GM18907 (cell line): ENCODE results near the gene PTH2.

Source experiments
- ATAC-seq: cut with Tn5 transposase; IDR thresholded peaks from one replicate; pipeline ENCODE4 v1.9.1; 2021; ENCODE audit warnings: mild to moderate bottlenecking, moderate library complexity; ENCODE audit not compliant: unreplicated experiment

PTH2 gene

GRCh38 chr19:49432141-49433073, 9.2 kb upstream of the PTH2 start:
- no peak for ATAC-seq

DNA sequence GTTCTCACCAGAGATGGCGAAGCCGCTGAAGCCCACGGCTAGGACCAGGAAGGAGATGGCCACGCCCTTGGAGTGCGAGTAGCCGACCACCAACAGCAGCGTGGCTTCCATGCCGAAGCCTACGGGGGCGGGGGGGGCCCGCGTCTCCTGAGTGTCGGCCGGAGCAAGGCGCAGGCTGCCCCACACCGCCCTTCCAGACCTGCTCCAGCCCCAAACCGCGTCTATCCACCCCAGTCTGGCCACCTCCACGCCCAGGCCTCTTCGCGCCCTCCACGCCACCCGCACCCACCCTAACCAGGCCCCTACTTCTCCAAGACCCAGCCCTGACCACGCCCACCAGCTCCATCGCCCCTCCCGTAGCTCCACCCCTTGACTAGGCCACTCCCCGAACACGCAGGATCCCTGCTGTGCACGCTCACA, 8.1 kb upstream of the PTH2 start:
- no peak for ATAC-seq

- ATAC-seq = no peak
Measured at GRCh38 chr19:49430678-49431329, 7.6 kb upstream of the PTH2 start.

- no peak for ATAC-seq
Measured at GRCh38 chr19:49430172-49430677, 7.0 kb upstream of the PTH2 start.

DNA sequence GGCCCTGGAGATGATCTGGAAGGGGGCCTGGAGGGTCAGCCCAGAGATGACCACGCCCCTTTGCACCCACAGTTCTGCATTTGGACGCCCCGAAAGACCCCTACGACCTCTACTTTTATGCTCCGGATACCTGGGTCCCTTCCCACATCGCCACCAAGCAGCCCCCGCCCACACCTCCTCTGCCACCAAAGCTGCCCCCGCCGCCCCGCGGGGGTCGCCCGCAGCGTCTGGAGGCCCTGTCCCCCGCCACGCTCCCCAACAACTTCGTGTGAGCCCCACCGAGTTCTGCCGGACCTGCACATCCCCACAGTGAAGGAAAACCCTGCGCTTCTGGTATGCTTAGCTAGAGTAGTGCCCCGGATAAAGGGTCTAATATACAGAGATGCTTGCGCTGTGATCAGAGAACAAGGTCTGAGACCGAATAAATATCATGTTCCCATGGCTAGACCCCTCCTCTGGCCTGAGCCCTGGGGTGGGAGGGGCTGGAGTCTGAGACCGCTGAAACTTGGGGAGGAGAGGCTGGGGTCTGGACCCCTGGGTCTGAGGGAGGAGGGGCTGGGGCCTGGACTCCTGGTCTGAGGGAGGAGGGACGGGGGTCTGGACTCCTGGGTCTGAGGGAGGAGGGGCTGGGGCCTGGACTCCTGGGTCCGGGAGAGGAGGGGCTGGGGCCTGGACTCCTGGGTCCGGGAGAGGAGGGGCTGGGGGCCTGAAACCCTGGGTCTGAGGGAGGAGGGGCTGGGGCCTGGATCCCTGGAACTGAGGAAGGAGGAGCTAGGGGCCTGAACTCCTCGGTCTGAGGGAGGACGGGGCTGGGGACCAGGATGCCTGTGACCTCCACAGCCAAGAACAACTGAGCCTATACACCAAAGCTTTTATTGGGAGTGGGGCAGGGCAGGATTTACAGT, 5.6 kb upstream of the PTH2 start:
- ATAC-seq = no peak

GRCh38 chr19:49427855-49428546, 4.8 kb upstream of the PTH2 start:
- no peak for ATAC-seq

DNA sequence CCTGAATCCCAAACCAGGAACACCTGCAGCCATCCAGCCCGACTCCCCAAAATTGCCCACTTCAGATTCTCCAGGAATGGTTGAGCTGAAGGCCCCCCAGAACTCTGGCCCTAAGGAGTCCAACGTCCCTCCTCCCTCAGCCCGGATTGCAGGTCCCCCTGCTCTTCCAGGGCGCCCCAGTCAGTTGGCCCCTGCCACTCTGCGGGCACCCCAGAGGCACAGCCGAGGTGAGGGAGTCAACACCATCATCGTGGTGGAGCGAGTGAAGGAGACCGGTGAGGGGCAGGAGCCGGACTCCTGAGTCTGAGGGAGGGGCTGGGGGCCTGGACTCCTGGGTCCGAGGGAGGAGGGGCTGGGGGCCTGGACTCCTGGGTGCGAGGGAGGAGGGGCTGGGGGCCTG, 4.1 kb upstream of the PTH2 start:
- no peak for ATAC-seq

- ATAC-seq = no peak
Measured at GRCh38 chr19:49425922-49426592, 2.8 kb upstream of the PTH2 start.

DNA sequence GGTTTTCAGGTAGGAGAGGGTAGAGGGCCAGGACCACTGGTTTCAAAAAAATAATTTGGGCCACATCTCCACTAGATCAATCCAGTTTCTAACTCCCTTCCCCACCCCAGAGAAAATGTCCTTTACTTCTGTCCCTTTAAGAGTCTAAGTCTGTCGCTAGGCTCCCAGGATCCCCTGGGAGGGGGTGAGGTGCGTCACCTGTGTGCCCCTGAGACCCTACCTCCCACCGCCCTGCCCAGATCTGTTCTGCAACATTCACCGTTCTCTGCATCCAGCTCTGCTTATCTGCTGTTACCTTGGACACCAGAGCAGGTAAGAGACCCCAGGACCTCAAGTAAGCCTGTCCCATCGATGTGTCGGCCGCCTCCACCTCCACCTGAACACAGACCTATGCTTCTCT, 1.9 kb upstream of the PTH2 start, which contains the start of gene GFY:
Gene GFY, plus strand, starts transcription at position 211 of the 400 bp plus-strand sequence. CDS start 1,043 bp downstream, outside the sequence.
- ATAC-seq = no peak

DNA sequence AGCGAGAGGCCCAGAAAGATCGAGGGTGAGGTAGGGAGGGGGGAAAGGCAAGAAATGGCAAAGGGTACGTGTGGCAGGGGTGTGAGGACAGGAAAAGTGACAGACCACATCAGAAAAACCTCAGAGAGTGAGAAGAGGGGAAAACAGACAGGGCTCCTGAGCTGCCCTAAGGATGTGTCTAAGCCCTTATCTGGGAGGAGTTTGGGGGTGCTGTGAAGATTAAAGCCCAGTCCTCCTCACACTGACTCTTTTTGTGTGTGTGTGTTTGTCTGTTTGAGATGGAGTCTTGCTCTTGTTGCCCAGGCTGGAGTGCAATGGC, 703 bp upstream of the PTH2 start:
- no peak for ATAC-seq

DNA sequence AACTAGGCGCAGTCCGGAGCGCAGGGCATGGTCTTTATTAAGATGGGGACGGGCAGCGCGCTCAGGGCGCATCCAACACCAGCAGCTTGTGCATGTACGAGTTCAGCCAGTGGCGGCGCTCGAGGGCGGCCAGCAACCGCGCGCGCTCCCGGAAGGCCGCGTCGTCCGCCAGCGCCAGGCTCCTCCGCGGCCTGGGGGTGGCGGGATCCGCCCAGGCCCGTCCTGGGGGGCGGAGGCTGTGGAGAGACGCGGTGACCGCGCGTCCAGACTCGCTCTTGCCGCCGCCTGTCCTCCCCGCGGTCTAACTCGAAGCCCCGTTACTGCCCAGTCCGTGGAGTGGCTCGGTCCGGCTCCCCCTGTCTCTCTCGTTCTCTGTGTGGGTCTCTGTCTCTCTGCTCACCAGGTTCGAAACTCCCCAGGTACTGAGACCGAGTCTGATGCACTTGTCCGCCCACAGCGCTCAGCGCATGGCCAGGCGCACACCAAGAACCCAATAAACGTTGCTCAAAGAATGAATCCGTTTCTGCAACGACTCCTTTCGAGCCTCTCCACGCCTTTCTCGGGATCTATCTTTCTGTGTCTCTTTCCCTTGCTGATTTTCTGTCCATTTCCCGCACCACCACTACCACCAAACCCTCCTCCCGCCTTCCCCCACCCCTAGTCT, 702 bp downstream of the PTH2 start:
- ATAC-seq = no peak

- ATAC-seq = no peak
Measured at GRCh38 chr19:49421878-49422202, 1.4 kb downstream of the PTH2 start.

- no peak for ATAC-seq
Measured at GRCh38 chr19:49421039-49421877, 2.0 kb downstream of the PTH2 start.

DNA sequence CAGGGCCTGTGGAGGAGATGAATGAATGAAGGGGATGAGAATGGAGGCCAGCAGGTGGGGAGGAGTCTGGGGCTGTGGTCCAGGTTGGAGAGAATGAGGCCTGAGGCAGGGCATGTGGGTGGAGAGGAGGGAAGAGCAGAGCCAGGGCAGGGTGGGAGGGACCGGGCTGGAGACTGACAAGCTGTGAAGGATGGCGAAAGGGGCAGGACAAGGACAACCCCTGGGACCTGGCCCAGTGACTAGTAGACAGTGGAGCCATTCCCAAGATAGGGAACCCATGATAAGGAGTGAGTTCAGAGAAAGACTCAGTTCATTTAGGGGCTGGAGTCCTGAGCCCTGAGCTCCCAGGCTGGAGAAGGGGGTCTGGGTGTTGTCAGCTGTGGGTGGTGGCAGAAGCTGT, 3.0 kb downstream of the PTH2 start:
- ATAC-seq = no peak

GRCh38 chr19:49419173-49419572, 4.1 kb downstream of the PTH2 start:
- no peak for ATAC-seq

- ATAC-seq = no peak
Measured at GRCh38 chr19:49418511-49418910, 4.7 kb downstream of the PTH2 start.

GRCh38 chr19:49417088-49417487, 6.2 kb downstream of the PTH2 start:
- no peak for ATAC-seq

DNA sequence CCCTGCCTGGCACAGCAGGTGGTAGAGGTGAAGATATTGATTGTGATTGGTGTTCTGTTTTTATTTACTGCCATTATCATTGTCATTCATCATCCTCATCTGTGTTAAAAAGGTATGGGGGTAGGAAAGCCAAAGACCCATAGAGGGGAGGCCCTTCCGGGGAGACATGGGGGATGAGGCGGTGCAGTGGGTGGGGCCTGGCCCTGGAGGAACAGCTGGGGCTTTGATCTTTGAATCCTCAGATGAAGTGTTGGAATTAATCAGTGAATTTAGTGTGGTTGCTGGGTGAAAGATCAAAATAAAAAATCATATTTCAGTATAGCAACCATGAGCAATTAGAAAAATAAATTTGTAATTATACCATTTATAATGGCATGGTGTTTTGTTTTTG, 7.4 kb downstream of the PTH2 start:
- ATAC-seq = no peak
